GM23338 (cell line): ENCODE results near the gene CXCR5. TPM values are rescaled to one million over a fixed set of nuclear protein-coding genes. Genes with fewer than 3 reads are reported as not detected.
"Not testable (repeated sequence)": the region's sequence is repeated elsewhere in the genome, so short reads cannot be mapped to it uniquely, and the experiment has no call there.

Experiments used
- ATAC-seq: fragments of 200-7000 bp; cut with Tn5 transposase; 3 replicates; pipeline ENCODE4 v1.9.1; 2020
- DNase-seq: peaks from one replicate; pipeline ENCODE4 v3.0.0-alpha.2; 2015; ENCODE audit warnings: low spot score
- H2AFZ ChIP-seq: fragments of 200-600 bp; sonication (generic); 2 replicates; pipeline ENCODE4 v1.8.0; 2016; ENCODE audit warnings: antibody characterized with exemption, mild to moderate bottlenecking, moderate library complexity
- H3F3A ChIP-seq: fragments of 200-600 bp; sonication (generic); replicated peaks from 2 replicates; pipeline ENCODE4 v1.8.0; 2017; ENCODE audit warnings: antibody characterized with exemption, mixed run types, low read depth
- H3K27ac ChIP-seq: fragments of 200-600 bp; sonication (generic); 2 replicates; pipeline ENCODE4 v1.6.1; 2016; ENCODE audit warnings: low read depth
- H3K27me3 ChIP-seq: fragments of 200-600 bp; sonication (generic); 2 replicates; pipeline ENCODE4 v1.8.0; 2016; ENCODE audit warnings: mild to moderate bottlenecking, mixed run types, moderate library complexity; ENCODE audit not compliant: insufficient read depth
- H3K36me3 ChIP-seq: fragments of 200-600 bp; sonication (generic); 2 replicates; pipeline ENCODE4 v1.8.0; 2016; ENCODE audit warnings: mild to moderate bottlenecking; ENCODE audit not compliant: insufficient read depth
- H3K4me1 ChIP-seq: fragments of 200-600 bp; sonication (generic); 2 replicates; pipeline ENCODE4 v1.8.0; 2016; ENCODE audit warnings: mild to moderate bottlenecking, moderate library complexity; ENCODE audit not compliant: insufficient read depth
- H3K4me2 ChIP-seq: fragments of 200-600 bp; sonication (generic); 2 replicates; pipeline ENCODE4 v1.7.1; 2017; ENCODE audit warnings: mixed run types
- H3K4me3 ChIP-seq: fragments of 200-600 bp; sonication (generic); 2 replicates; pipeline ENCODE4 v1.6.1; 2016; ENCODE audit warnings: mixed run types
- H3K79me2 ChIP-seq: fragments of 200-600 bp; sonication (generic); replicated peaks from 2 replicates; pipeline ENCODE4 v1.8.0; 2017; ENCODE audit warnings: mild to moderate bottlenecking; ENCODE audit not compliant: insufficient read depth
- H3K9me2 ChIP-seq: fragments of 200-600 bp; sonication (generic); 2 replicates; pipeline ENCODE4 v1.8.0; 2017; ENCODE audit not compliant: insufficient read depth
- H4K20me1 ChIP-seq: fragments of 200-600 bp; sonication (generic); replicated peaks from 2 replicates; pipeline ENCODE4 v1.8.0; 2017; ENCODE audit warnings: mild to moderate bottlenecking; ENCODE audit not compliant: insufficient read depth
- H3K27ac Mint-ChIP-seq: 2 replicates; pipeline ENCODE4 v1.8.0; 2020; ENCODE audit warnings: inconsistent platforms, mild to moderate bottlenecking, moderate library complexity, mixed read lengths
- H3K27me3 Mint-ChIP-seq: 3 replicates; pipeline ENCODE4 v1.8.0; 2022; ENCODE audit warnings: low read depth, mild to moderate bottlenecking, moderate library complexity, mixed read lengths, inconsistent platforms; ENCODE audit not compliant: insufficient read depth, poor library complexity
- H3K36me3 Mint-ChIP-seq: 3 replicates; pipeline ENCODE4 v1.8.0; 2021; ENCODE audit warnings: low read depth, mild to moderate bottlenecking, inconsistent platforms, moderate library complexity, mixed read lengths
- H3K4me1 Mint-ChIP-seq: 3 replicates; pipeline ENCODE4 v1.8.0; 2020; ENCODE audit warnings: mild to moderate bottlenecking, inconsistent platforms, mixed read lengths
- H3K4me3 Mint-ChIP-seq: 3 replicates; pipeline ENCODE4 v1.8.0; 2021; ENCODE audit warnings: moderate library complexity, mild to moderate bottlenecking, inconsistent platforms, mixed read lengths
- H3K9me3 Mint-ChIP-seq: 3 replicates; pipeline ENCODE4 v1.8.0; 2020; ENCODE audit warnings: moderate library complexity, mild to moderate bottlenecking, inconsistent platforms, mixed read lengths
- EZH2 ChIP-seq: fragments of 200-600 bp; sonication (generic); IDR thresholded peaks from one replicate; pipeline ENCODE4 v1.8.0; 2017; ENCODE audit warnings: antibody characterized with exemption, mild to moderate bottlenecking, low read depth; ENCODE audit not compliant: unreplicated experiment
- POLR2AphosphoS5 ChIP-seq: IDR thresholded peaks from 2 replicates; pipeline ENCODE4 v1.6.1; 2016; ENCODE audit warnings: antibody characterized with exemption, low read depth
- polyA plus RNA-seq: library from polyadenylated mRNA; unstranded; fragments of >200 nt; fragmentation: Nextera tagmentation; extraction: Ambion mirVana; gene quantifications from 2 replicates; pipeline ENCODE4 v1.2.1, GENCODE V29; 2016
- total RNA-seq: library from RNA; depleted of rRNA; stranded (reverse); fragments of >200 nt; shearing (Covaris generic); gene quantifications from 2 replicates; pipeline ENCODE4 v1.2.3, GENCODE V29; 2014
- TF ChIP-seq, protein P1 (sequence below): fragments of 250-450 bp; sonication (Bioruptor Pico); IDR thresholded peaks from 2 replicates; pipeline ENCODE4 v1.5.0; 2020; ENCODE audit warnings: mild to moderate bottlenecking, moderate library complexity
- TF ChIP-seq, protein P2 (sequence below): IDR thresholded peaks from one replicate; pipeline ENCODE4 v1.6.1; 2018; ENCODE audit warnings: antibody characterized with exemption; ENCODE audit not compliant: unreplicated experiment

The CXCR5 gene
- total and polyA plus RNA-seq, 2 experiments from 2014 or later: 0.18 TPM; not detected in 1

- TF ChIP-seq, protein P1, sequence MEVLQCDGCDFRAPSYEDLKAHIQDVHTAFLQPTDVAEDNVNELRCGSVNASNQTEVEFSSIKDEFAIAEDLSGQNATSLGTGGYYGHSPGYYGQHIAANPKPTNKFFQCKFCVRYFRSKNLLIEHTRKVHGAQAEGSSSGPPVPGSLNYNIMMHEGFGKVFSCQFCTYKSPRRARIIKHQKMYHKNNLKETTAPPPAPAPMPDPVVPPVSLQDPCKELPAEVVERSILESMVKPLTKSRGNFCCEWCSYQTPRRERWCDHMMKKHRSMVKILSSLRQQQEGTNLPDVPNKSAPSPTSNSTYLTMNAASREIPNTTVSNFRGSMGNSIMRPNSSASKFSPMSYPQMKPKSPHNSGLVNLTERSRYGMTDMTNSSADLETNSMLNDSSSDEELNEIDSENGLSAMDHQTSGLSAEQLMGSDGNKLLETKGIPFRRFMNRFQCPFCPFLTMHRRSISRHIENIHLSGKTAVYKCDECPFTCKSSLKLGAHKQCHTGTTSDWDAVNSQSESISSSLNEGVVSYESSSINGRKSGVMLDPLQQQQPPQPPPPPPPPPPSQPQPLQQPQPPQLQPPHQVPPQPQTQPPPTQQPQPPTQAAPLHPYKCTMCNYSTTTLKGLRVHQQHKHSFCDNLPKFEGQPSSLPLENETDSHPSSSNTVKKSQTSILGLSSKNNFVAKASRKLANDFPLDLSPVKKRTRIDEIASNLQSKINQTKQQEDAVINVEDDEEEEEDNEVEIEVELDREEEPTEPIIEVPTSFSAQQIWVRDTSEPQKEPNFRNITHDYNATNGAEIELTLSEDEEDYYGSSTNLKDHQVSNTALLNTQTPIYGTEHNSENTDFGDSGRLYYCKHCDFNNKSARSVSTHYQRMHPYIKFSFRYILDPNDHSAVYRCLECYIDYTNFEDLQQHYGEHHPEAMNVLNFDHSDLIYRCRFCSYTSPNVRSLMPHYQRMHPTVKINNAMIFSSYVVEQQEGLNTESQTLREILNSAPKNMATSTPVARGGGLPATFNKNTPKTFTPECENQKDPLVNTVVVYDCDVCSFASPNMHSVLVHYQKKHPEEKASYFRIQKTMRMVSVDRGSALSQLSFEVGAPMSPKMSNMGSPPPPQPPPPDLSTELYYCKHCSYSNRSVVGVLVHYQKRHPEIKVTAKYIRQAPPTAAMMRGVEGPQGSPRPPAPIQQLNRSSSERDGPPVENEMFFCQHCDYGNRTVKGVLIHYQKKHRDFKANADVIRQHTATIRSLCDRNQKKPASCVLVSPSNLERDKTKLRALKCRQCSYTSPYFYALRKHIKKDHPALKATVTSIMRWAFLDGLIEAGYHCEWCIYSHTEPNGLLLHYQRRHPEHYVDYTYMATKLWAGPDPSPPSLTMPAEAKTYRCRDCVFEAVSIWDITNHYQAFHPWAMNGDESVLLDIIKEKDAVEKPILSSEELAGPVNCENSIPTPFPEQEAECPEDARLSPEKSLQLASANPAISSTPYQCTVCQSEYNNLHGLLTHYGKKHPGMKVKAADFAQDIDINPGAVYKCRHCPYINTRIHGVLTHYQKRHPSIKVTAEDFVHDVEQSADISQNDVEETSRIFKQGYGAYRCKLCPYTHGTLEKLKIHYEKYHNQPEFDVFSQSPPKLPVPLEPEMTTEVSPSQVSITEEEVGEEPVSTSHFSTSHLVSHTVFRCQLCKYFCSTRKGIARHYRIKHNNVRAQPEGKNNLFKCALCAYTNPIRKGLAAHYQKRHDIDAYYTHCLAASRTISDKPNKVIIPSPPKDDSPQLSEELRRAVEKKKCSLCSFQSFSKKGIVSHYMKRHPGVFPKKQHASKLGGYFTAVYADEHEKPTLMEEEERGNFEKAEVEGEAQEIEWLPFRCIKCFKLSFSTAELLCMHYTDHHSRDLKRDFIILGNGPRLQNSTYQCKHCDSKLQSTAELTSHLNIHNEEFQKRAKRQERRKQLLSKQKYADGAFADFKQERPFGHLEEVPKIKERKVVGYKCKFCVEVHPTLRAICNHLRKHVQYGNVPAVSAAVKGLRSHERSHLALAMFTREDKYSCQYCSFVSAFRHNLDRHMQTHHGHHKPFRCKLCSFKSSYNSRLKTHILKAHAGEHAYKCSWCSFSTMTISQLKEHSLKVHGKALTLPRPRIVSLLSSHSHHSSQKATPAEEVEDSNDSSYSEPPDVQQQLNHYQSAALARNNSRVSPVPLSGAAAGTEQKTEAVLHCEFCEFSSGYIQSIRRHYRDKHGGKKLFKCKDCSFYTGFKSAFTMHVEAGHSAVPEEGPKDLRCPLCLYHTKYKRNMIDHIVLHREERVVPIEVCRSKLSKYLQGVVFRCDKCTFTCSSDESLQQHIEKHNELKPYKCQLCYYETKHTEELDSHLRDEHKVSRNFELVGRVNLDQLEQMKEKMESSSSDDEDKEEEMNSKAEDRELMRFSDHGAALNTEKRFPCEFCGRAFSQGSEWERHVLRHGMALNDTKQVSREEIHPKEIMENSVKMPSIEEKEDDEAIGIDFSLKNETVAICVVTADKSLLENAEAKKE (CRISPR knock-in tag): no peak
- TF ChIP-seq EZH2 (no peak), POLR2AphosphoS5 (no peak)
- TF ChIP-seq, protein P2, sequence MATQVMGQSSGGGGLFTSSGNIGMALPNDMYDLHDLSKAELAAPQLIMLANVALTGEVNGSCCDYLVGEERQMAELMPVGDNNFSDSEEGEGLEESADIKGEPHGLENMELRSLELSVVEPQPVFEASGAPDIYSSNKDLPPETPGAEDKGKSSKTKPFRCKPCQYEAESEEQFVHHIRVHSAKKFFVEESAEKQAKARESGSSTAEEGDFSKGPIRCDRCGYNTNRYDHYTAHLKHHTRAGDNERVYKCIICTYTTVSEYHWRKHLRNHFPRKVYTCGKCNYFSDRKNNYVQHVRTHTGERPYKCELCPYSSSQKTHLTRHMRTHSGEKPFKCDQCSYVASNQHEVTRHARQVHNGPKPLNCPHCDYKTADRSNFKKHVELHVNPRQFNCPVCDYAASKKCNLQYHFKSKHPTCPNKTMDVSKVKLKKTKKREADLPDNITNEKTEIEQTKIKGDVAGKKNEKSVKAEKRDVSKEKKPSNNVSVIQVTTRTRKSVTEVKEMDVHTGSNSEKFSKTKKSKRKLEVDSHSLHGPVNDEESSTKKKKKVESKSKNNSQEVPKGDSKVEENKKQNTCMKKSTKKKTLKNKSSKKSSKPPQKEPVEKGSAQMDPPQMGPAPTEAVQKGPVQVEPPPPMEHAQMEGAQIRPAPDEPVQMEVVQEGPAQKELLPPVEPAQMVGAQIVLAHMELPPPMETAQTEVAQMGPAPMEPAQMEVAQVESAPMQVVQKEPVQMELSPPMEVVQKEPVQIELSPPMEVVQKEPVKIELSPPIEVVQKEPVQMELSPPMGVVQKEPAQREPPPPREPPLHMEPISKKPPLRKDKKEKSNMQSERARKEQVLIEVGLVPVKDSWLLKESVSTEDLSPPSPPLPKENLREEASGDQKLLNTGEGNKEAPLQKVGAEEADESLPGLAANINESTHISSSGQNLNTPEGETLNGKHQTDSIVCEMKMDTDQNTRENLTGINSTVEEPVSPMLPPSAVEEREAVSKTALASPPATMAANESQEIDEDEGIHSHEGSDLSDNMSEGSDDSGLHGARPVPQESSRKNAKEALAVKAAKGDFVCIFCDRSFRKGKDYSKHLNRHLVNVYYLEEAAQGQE: no peak
Measured at GRCh38 chr11:118842369-118842768, 41.3 kb upstream of the CXCR5 start (continued).

DNA sequence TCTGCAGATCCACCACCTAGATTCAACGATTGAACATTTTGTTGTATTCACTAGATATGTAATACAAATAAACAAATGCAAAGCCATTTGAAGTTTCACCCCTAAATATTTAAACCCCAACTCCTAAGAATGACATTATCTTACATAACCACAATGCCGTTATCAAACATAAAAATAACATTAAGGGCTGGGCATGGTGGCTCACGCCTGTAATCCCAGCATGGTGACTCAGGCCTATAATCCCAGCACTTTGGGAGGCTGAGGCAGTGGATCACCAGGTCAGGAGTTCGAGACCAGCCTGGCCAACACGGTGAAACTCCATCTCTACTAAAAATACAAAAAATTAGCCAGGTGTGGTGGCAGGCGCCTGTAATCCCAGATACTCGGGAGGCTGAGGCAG is 40.8 kb upstream of the CXCR5 start:
- not testable (repeated sequence) for H3K9me2 ChIP-seq, H3K4me3 Mint-ChIP-seq, H3K79me2 ChIP-seq, H3F3A ChIP-seq, H3K4me2 ChIP-seq, H3K4me1 Mint-ChIP-seq, H2AFZ ChIP-seq, H3K36me3 Mint-ChIP-seq, H3K36me3 ChIP-seq, H3K27me3 ChIP-seq, H3K4me1 ChIP-seq, H4K20me1 ChIP-seq, H3K27ac Mint-ChIP-seq, H3K4me3 ChIP-seq, DNase-seq, H3K27ac ChIP-seq, ATAC-seq, H3K9me3 Mint-ChIP-seq
- H3K27me3 Mint-ChIP-seq: peaks cover 11% of the 10 kb centered on the region
